GM12891 (cell line): ENCODE data around the gene AGPS.

ENCODE experiments used
- POLR2A ChIP-seq: IDR thresholded peaks from 2 replicates; pipeline ENCODE4 v1.6.1; 2011; ENCODE audit warnings: low read depth, low read length, control low read depth
- POLR2AphosphoS5 ChIP-seq: IDR thresholded peaks from 2 replicates; pipeline ENCODE4 v1.6.1; 2011; ENCODE audit warnings: low read depth, low read length, control low read depth

DNA sequence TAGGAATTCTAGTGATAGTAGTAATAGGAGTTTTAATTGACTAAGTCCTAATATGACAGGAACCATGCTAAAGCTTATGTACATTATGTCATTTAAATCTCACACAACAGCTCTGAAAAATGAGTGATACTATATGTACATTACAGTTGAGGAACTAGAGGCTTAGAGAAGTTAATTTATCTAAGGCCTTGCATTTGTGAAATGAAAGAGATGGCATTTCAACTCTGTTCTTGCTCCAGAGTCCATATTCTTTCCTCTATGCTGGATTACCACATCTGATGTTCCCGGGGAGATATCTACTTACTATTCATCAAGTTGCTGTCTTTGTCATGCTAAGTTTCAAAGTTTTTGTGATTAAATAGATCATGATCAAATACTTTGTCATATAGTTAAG is 5.7 kb downstream of the AGPS start:
- TF ChIP-seq POLR2A (no peak), POLR2AphosphoS5 (no peak)
